HG02870 (cell line): ENCODE measurements around the gene LYPD6B.

Experiments
- ATAC-seq: cut with Tn5 transposase; IDR thresholded peaks from one replicate; pipeline ENCODE4 v1.9.1; 2021; ENCODE audit warnings: mild to moderate bottlenecking, moderate library complexity; ENCODE audit not compliant: unreplicated experiment

The LYPD6B gene

DNA sequence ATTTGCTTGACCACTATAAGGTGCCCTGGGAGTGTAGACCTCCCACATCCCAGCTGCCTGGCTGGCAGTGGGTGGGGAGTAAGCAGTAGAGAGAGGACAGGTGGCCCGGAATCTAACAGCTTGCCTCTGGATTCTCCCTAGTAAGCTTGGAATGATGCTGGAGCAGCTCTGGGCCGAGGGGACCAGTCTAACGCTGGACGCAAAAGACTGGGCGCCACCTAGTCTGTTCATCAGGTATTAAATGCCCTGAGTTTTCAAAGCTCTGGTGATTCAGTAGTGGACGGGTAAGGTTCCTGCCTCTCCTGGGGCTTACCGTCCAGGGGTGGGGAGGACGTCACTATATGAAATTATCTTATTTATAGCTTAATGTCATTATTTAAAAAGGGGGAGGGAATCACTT is 648 bp upstream of the LYPD6B start:
- no peak for ATAC-seq

DNA sequence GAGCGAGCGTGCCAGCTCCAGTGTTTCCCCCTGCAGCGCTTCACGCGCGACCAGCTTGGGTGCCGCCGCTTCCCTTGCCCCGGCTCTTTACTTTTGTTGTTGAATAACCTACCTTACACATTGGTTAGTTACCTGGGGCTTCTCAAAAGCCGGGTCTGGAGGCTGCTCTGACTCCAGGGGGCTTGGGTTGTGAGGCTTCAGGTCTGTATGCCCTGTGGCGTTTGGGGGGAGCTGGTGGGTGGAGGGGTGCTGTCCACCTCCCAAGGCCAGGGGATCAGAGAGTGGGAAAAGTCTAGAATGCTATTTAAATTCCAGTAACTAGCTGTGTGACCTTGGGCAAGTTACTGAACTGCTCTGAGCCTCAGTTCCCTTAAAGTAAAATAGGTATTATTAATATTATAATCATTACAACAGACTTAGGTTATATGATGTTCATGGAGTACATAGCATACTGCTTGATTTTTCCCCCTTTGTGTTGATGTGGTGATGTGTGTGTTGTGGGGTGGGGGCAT is 770 bp downstream of the LYPD6B start:
- ATAC-seq: no peak

DNA sequence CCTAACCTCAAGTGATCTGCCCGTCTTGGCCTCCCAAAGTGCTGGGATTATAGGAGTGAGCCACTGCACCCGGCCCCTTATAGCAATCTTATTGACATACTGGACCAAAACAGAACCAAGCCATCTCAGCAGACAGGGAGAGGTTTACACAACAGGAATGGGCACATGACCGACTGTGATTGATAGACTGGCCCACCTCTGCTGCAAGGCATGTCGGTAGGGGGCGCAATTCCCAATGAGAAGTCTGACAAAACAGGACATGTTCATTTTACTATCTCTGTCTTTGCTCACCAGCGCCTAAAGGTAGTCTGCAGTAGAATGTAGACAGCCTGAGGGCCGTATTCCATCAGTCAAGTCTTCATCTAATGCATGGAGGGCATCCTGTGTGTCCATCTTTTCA is 2.0 kb downstream of the LYPD6B start:
- no peak for ATAC-seq

DNA sequence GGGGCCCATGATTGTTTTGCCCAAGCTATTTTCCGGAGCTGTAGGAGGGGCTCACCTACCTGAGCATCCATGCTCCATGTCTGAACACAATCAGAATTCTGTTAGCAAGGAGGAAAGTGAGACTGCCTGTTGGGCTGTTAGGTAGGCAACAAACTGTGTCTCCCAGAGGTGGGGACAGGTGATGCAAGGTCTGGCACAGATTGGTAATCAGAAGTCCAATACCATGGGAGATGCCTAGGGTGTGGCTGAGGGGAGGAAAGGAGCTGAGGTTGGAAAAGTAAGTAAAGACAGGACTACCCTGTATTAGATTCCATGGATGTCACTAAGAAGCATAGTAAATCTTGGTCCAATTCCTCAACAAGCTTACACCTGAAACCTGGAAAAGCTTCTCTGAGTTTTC is 3.0 kb downstream of the LYPD6B start:
- ATAC-seq: no peak

DNA sequence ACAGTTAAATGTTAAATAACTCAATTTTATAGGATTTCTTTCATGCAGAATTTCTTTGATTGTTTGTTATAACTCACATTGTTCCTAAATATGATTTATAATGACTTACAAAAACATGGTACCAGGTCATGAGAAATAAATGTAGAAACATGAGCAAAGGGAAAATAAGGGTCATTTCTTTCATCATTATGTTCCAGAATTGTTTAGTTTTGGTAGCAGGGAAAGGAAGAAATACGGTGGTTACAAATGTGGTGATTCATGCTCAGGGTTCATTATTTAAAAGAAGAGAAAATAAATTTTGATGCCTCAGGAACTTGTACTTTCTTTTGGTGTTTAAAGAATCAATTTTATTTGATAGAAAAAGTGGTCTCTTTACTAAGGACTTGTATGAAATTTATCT is 4.4 kb downstream of the LYPD6B start:
- no peak for ATAC-seq

DNA sequence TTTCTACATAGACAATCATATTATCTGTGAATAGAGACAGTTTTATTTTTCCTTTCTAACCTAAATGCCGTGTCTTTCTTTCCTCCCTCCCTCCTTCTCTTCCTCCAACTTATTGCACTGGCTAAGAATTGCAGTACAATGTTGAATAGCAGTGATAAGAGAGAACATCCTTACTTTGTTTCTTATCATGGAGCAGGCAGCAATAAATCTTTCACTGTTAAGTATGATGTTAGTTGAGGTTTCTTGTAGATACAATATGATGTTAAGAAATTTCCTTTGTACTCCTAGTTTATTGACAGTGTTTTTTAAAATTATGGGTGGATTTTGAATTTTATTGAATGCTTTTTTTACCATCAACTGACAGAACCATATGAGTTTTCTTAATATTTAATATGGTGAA is 6.0 kb downstream of the LYPD6B start:
- no peak for ATAC-seq

DNA sequence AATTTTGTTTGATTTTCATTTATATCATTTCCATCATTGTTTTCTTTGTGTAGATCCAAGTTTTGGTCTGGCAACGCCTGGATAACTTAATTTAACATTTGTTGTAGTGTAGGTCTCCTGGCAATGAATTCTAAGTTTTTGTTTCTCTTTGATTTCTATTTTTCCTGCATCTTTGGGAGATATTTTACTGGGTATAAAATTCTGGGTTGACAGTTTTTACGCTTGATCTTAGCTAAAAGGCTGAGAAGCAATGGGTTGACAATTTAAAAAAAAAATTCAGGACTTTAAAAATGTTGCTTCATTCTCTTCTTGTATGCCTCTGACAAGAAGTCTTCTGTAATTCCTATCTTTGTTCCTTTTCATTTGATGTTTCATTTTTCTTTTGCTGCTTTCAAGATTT is 8.6 kb downstream of the LYPD6B start:
- no peak for ATAC-seq

DNA sequence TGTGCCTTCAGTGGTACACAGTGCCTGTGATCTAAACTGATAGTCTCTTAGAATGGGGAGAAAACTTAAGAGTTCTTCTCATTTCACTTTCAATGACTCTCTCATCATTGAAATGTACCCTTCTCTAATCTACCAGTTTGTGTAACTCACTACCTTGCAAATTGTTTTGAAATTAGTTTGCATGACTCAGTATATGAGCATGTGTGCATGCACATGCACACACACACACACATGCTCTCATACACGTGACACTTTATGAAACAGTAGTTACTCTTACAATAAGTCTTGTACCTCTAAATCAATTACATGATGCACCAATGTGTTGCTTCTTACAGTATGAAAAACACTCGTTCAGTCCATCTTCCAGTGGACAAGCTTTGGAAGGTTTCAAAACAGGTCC is 10.6 kb downstream of the LYPD6B start:
- ATAC-seq: peak; percentile 34

DNA sequence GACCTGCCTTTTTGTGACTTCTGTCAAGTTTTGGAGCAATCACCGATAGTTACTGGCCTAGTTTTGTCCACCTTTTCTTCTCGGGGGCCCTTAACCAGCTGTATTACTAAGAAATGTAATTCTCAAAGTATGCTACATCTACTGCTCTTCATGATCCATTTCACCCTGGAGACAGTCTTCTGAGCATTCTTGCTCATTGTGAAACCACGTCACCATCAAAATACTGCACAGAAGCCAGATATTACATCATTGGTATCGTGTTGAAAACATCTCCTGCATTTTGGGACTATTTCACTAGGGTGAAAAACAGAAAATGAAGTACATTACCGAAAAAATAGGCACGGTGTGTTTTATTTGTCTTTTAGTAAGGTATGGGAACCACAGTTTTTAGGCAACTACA is 11.7 kb downstream of the LYPD6B start:
- peak; percentile 97 for ATAC-seq

DNA sequence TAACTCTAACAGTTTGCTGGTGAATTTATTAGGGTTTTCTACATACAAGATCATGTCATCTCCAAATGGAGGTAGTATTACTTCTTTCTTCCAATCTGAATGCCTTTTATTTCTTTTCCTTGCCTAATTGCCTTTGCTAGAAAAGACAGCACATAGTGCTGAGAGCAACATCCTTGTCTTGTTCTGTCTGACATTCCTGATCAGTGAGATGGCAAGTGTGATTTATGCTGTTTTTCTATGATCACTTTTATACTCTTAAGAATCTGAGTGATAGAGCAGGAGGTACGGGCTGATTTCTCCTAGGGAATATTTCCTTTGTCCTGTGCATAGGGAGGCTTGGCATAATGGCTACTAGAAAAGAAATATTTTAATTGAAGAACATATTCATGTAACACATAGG is 17.3 kb downstream of the LYPD6B start:
- no peak for ATAC-seq

DNA sequence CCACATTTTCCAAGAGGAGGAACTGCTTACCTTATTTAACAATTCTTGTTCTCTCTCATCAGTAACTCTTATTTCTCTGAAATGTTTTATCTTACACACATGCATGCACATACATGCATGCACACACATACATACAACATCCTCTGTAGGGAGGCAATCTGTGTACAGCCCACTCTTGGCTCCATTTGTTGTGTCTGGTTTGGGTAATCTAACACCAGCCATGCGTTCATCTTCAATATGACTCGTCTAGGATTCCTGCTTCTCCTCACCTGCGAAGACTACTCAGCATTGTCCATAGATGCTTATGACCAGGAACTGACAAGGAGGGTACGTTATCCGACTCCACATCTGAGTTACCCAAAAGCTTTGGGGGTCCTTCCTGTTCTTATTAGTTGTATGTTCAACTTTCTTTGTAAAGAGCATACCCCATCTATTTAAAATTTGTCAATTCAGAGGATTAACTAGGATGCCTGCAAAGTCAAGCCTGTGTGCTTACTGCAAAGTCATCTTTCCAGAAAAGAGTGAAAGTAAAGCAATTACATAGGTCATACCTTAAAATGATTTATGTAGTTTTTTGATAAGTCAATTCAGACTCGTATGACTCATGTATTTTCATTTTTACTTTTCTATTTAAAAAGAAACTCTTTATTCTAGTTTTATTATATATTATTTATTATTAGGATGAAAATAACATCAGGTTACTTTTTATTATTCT is 18.2 kb downstream of the LYPD6B start:
- ATAC-seq: no peak

DNA sequence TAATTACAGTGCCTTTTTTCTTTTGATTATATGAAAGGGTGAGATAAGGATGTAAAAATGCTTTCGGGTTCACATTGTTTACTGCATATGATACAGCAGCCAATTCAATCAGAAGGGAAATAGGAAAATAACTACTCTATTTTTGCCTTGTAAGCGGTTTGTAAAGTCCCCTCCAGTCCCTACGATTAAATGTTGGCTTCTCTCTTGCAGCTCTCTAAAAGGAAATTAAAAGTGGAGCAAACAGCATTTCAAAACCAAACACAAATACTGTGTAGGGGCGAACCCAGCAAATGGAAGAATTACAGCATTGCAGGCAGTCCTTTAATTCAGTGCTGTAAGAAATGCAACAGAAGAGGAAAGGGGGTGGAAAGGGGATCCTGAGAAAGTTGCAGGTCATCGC is 18.9 kb downstream of the LYPD6B start:
- no peak for ATAC-seq

DNA sequence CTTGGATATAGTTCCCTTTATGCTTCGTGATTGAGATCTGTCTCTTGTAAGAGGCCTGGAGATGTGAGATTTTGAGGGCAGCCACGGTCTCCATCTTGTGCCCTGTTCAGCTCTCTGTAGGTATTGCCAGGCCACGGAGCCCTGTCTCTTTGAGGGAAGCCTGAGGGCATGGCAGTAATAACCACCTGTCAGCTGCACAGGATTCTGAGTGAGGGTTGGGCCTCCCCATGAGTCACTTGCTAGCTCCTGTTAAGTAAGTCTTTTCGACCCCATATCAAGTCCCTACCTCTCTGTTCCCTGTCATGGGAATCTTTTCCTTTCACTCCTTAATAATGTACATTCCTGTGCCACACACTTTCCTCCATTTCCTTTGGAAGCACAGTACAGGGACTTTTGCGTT is 20.4 kb downstream of the LYPD6B start:
- no peak for ATAC-seq

DNA sequence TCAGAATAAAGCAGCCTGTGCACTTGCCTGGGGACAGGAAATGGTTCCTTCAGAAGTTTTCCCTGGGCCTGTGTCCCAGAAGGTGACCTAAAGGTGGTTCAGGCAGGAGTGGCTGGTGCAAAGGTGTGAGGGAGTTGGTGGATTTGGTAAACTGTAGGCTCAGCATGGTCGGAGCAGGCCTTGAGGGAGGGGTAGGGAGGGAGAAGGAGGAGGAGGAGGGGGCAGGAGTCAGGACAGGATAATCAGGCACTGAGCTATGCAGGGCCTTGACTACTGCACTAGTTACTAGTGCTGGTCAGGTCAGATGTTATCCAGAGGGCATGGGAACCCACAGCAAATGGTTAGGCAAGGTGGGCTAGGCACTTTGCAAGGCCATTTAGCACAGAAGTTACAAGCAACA is 21.3 kb downstream of the LYPD6B start:
- no peak for ATAC-seq

DNA sequence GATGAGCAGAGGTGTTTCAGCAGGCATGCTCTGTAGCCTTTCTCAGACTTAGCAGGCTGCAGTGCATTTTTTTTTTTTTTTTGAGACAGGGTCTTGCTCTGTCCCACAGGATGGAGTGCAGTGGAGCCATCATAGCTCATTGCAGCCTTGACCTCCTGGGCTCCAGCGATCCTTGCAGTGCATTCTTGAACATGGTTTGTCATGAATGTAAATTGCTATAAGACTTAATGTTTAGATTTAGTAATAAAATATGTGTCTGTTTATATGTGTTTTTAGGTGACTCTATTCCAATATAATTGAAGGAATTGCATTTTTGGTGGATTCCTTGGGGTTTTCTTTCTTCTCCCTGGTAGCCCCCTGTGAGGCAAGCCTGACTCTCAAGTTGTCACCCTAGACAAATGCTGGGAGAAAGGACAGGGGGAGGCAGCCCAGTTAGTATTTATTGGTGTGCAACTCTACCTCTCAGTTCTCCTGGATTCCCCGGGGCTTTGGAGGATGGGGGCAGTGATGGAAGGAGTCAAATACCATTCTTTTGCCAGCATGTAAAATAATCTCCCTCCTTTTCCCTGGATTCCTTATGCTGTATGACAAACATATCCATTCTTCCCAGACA is 22.7 kb downstream of the LYPD6B start:
- no peak for ATAC-seq

DNA sequence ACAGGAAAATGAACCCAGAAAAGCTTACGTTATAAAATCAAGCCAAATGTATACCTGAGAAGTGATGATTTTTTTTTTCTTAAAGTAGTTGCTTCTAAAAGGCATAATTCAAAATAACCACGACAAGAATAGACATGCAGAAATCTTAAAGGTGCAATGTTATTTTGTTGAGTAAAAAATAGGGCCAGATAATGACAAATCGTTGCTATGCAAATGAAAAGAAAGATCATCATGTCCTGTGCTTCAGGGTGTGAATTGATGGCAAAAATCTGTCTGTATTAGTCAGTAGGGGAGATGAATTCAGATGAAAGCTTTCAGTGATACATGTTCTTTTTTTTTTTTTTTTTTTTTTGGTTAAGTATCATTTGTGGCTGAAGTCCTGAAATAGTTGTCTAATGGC is 24.0 kb downstream of the LYPD6B start:
- no peak for ATAC-seq

DNA sequence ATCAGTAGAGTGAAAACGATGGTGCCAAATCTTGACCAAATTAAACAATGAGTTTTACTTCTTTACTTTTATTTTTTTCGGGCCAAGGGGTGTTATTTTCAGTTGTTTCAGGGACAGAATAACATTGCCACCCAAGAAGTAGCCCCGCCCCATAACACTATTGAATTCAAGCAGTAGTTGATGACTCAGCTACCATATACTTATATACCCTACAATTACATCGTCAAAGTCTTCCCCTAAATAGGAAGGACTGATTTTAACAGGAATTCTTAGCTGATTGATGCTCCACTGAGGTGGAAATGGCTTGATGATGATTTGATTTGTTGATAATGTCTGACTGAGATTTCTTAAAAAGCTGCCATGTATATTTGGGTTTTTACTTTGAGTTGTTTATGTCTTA is 24.7 kb downstream of the LYPD6B start:
- ATAC-seq: no peak

DNA sequence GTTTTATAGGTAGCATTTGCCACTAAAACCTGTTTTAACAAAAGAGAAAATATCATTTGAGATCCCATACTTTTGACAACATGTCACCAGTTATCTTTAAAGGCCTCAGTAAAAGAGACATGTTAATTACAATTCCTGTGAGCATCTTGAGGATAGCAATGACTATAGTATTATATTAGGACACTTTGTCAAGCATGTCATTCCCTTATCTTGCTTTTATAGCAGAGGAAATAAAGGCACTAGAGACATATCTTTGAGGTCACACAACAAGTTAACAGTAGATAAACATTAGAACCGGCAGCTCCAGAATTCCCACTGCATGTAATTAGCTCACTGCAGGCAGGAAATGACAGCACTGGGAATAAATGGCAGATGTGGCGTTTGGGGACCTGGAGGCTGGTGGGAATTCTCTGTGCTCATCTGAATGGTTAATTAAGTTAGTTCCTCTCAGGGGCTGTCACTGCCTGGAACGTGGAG is 25.9 kb downstream of the LYPD6B start:
- no peak for ATAC-seq

DNA sequence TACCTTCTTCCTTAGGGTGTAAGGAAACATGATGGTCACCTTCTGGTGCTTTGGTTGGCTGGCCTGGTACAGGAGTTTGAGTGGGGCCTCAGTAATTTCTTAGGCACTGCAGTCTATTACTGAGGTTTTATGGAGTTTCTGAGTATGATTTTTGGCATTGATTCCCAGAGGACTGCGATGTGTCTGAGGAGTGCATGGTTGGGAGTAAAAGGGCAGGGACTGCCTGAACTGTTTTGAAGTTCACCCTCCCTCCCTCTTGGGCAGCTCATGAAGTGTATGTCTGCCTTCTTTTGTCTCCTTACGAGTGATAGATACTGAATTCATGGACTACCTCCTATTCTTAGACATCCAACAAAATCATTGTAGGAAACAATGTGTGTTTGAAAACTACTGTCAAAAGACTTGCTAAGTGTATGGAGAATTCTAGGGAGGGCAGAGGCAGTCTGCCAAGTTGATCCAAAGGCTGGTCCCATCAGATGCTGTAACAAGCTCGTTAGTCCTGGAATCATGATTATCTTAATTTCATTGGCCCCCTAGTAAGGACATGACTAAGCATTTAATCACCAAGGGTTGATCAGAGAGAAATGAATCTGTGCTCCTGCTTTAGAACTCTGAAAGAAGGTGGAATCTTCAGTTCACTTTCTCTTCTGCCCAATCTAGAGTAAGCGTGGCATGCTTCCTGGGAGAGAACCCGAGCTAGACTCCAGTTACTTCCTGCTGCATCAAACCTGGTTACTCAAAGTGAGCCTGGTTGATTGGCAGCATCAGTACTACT is 26.5 kb downstream of the LYPD6B start:
- no peak for ATAC-seq

DNA sequence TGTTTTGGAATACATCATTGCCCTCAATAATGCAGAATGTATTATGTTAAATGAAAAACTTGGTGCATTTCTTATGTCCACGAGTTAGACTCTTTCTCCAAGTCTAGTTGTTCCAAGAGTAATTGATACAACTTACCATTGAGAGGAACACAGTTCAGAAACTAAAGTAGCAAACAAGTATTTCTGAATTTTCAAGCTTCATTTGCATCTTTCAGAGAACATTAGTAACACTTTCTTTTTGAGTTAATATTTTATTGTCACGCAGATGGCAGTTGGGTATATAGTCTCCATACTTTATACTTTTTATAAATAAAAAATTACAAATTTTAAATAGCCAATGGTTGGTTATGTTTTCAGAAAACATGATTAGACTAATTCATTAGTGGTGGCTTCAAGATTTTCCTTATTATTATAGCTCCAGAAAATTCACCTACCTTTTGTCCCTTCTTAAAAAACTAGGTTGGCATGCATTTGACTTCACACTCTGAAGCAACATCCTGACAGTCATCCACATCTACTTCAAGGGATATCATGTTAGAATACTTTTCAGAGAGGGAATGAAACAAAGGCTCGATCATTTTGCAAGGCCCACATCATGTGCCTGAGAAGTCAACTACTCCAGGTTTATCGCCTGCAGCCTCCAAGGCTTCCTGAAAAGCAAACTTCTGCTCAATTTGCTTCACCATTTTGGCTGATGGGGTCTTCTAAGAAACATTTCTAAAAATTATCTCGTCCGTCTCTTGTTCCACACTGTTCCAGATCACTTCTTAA is 29.9 kb downstream of the LYPD6B start:
- no peak for ATAC-seq
